Stimulated activated CD8-positive, alpha-beta memory T cell treated with anti-CD3 and anti-CD28 coated beads, Interleukin-12 subunit alpha, Interleukin-12 subunit beta, amount 100 ng/mL, for 24 hours (primary cell): ENCODE data around the gene RASGEF1C.
"Not testable (repeated sequence)": the region's sequence is repeated elsewhere in the genome, so short reads cannot be mapped to it uniquely, and the experiment has no call there.

ENCODE experiments used
- DNase-seq: peaks from one replicate; pipeline ENCODE4 v3.0.0-alpha.2; 2020; ENCODE audit errors: extremely low read depth

Gene RASGEF1C

GRCh38 chr5:180210961-180211760 lies 2.1 kb upstream of the RASGEF1C start:
- no peak for DNase-seq

- DNase-seq, result not testable (repeated sequence)
Measured at GRCh38 chr5:180210077-180210476, 1.1 kb upstream of the RASGEF1C start.

- DNase-seq, result no peak
Measured at GRCh38 chr5:180208435-180209081, 453 bp downstream of the RASGEF1C start.

GRCh38 chr5:180208038-180208434 lies 975 bp downstream of the RASGEF1C start:
- no peak for DNase-seq

- DNase-seq, result no peak
Measured at GRCh38 chr5:180207593-180207992, 1.4 kb downstream of the RASGEF1C start.

- DNase-seq, result no peak
Measured at GRCh38 chr5:180206993-180207392, 2.0 kb downstream of the RASGEF1C start.

- DNase-seq, result no peak
Measured at GRCh38 chr5:180205916-180206315, 3.1 kb downstream of the RASGEF1C start.

- DNase-seq, result no peak
Measured at GRCh38 chr5:180204276-180204819, 4.7 kb downstream of the RASGEF1C start.

- DNase-seq, result no peak
Measured at GRCh38 chr5:180202939-180203573, 6.0 kb downstream of the RASGEF1C start.

GRCh38 chr5:180201051-180201987 lies 7.7 kb downstream of the RASGEF1C start:
- DNase-seq, result no peak

- no peak for DNase-seq
Measured at GRCh38 chr5:180199390-180199789, 9.6 kb downstream of the RASGEF1C start.

- DNase-seq, result no peak
Measured at GRCh38 chr5:180198208-180198607, 10.8 kb downstream of the RASGEF1C start.

GRCh38 chr5:180197016-180197702 lies 11.9 kb downstream of the RASGEF1C start:
- DNase-seq, result no peak

GRCh38 chr5:180194410-180195345 lies 14.3 kb downstream of the RASGEF1C start:
- no peak for DNase-seq

GRCh38 chr5:180193749-180194375 lies 15.1 kb downstream of the RASGEF1C start:
- no peak for DNase-seq

GRCh38 chr5:180191716-180192115 lies 17.3 kb downstream of the RASGEF1C start:
- no peak for DNase-seq

- DNase-seq, result no peak
Measured at GRCh38 chr5:180187767-180188166, 21.2 kb downstream of the RASGEF1C start.

GRCh38 chr5:180180846-180181245 lies 28.2 kb downstream of the RASGEF1C start:
- no peak for DNase-seq

GRCh38 chr5:180180421-180180820 lies 28.6 kb downstream of the RASGEF1C start:
- DNase-seq, result no peak
